CD8-positive, alpha-beta memory T cell (primary cell): Measurements from ENCODE around the gene EHD1. TPM values are rescaled to one million over a fixed set of nuclear protein-coding genes. Genes with fewer than 3 reads are reported as not detected.
A peak's percentile ranks its signal among the peaks of the same experiment; 100 is the strongest.

Experiments
- CTCF ChIA-PET: fragments of 350-600 bp; sonication (Branson Sonifier 250); formaldehyde crosslinking; loops from one replicate; lab custom pipeline; 2021; ENCODE audit warnings: antibody characterized with exemption; lab: Charles Lee
- POLR2A ChIA-PET: fragments of 350-600 bp; sonication (Branson Sonifier 250); formaldehyde crosslinking; loops from one replicate; lab custom pipeline; 2021; ENCODE audit warnings: antibody characterized with exemption; lab: Charles Lee
- DNase-seq, 5 donors: peaks; one replicate each; pipeline versions ENCODE4 v3.0.0 to v3.0.0-alpha.2; 2020 to 2022; ENCODE audit warnings: mixed read lengths in 1 of 5
- H3K27ac ChIP-seq: one replicate; pipeline ENCODE4 v1.7.0; 2013; ENCODE audit warnings: low read depth, mild to moderate bottlenecking, low read length, moderate library complexity
- H3K27me3 ChIP-seq: 2 replicates; pipeline ENCODE4 v1.7.0; 2013; ENCODE audit warnings: low read length, mild to moderate bottlenecking; ENCODE audit not compliant: insufficient read depth, poor library complexity, severe bottlenecking
- H3K36me3 ChIP-seq: 2 replicates; pipeline ENCODE4 v1.7.0; 2013; ENCODE audit warnings: mild to moderate bottlenecking, low read length, moderate library complexity; ENCODE audit not compliant: insufficient read depth
- H3K4me1 ChIP-seq: 2 replicates; pipeline ENCODE4 v1.7.0; 2013; ENCODE audit warnings: mild to moderate bottlenecking, low read length, moderate library complexity; ENCODE audit not compliant: insufficient read depth
- H3K4me3 ChIP-seq: 2 replicates; pipeline ENCODE4 v1.7.0; 2013; ENCODE audit warnings: mild to moderate bottlenecking, low read length
- H3K9me3 ChIP-seq: 2 replicates; pipeline ENCODE4 v1.7.0; 2013; ENCODE audit warnings: mild to moderate bottlenecking, low read length
- H3K27ac Mint-ChIP-seq, 8 donors: one replicate each; pipeline ENCODE4 v1.8.0; 2020 to 2021; ENCODE audit warnings: mixed read lengths in 8 of 8, mild to moderate bottlenecking in 6 of 8, inconsistent platforms in 3 of 8, moderate library complexity in 3 of 8
- H3K27me3 Mint-ChIP-seq, 2 donors: one replicate each; pipeline ENCODE4 v1.8.0; 2020 to 2021; ENCODE audit warnings: mixed read lengths in 2 of 2, mild to moderate bottlenecking in 1 of 2, moderate library complexity in 1 of 2
- H3K36me3 Mint-ChIP-seq, 3 donors: one replicate each; pipeline ENCODE4 v1.8.0; 2020 to 2021; ENCODE audit warnings: mixed read lengths in 3 of 3, inconsistent platforms in 1 of 3, mild to moderate bottlenecking in 1 of 3
- H3K4me1 Mint-ChIP-seq, 3 donors: one replicate each; pipeline ENCODE4 v1.8.0; 2020 to 2021; ENCODE audit warnings: mixed read lengths in 3 of 3, inconsistent platforms in 1 of 3, mild to moderate bottlenecking in 1 of 3
- H3K4me3 Mint-ChIP-seq, 7 donors: one replicate each; pipeline ENCODE4 v1.8.0; 2020 to 2021; ENCODE audit warnings: mixed read lengths in 7 of 7, mild to moderate bottlenecking in 6 of 7, moderate library complexity in 4 of 7, inconsistent platforms in 2 of 7
- H3K9me3 Mint-ChIP-seq, 5 donors: one replicate each; pipeline ENCODE4 v1.8.0; 2020 to 2022; ENCODE audit warnings: mixed read lengths in 5 of 5, mild to moderate bottlenecking in 3 of 5, moderate library complexity in 2 of 5, inconsistent platforms in 1 of 5
- polyA plus RNA-seq: library from polyadenylated mRNA; unstranded; fragments of 300-500 nt; fragmentation: Illumina TruSeq; gene quantifications from one replicate; pipeline ENCODE4 v1.2.3, GENCODE V29; 2021
- total RNA-seq, 2 experiments: library from RNA; stranded (reverse); gene quantifications; one replicate each; pipeline ENCODE4 v1.2.3, GENCODE V29; 2021

EHD1 gene
- total and polyA plus RNA-seq, 3 experiments from 2014 or later: 102 to 258 (median 110) TPM

DNA sequence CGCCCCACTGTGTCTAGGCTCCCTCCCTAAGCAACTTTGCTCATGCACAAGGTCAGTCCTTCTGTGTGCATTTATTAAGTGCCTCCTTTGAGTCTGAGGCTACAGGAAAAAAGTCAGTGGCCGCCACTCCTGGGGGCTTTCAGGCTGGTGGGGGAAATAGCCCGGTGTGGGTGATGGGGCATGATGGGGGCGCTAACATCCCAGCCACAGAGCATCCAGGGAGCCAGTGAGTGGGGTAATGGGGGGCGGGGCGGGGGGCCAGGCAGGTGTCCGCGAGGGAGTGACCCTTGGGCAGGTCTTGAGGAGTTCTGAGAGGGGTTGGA, 9.9 kb upstream of the EHD1 start:
- peaks cover 22 to 36% (median 24%) of the 10 kb centered on the region in 3 donors for H3K4me1 Mint-ChIP-seq
- peak overlapping the region; percentile 75 for H3K27ac ChIP-seq
- no peaks in the 10 kb centered on the region for H3K9me3 Mint-ChIP-seq
- H3K27ac Mint-ChIP-seq: peak overlapping the region in 3 of 8 donors; percentile 26 to 94 (median 68)
- H3K9me3 ChIP-seq: no peaks in the 10 kb centered on the region
- POLR2A ChIA-PET: interaction anchor here (0.5 to 1.9 kb wide), 10 partner anchors 10 to 109 kb away, joined by 3 to 12 read pairs (median 6); partner anchors contain the start of gene EHD1
- no peak for DNase-seq
- H3K4me1 ChIP-seq: peaks cover 29% of the 10 kb centered on the region
- peak overlapping the region in 6 of 7 donors; percentile 73 to 87 (median 79) for H3K4me3 Mint-ChIP-seq
- peak overlapping the region; percentile 60 for H3K4me3 ChIP-seq
- no peaks in the 10 kb centered on the region for H3K36me3 ChIP-seq
- CTCF ChIA-PET: interaction anchor here (0.6 to 29.6 kb wide), 7 partner anchors 8 to 34 kb away, joined by 3 to 1256 read pairs (median 4); partner anchors contain the start of genes ATG2A, CDC42BPG and EHD1
- H3K27me3 Mint-ChIP-seq: no peaks in the 10 kb centered on the region
- H3K36me3 Mint-ChIP-seq: no peaks in the 10 kb centered on the region
- H3K27me3 ChIP-seq: no peaks in the 10 kb centered on the region

DNA sequence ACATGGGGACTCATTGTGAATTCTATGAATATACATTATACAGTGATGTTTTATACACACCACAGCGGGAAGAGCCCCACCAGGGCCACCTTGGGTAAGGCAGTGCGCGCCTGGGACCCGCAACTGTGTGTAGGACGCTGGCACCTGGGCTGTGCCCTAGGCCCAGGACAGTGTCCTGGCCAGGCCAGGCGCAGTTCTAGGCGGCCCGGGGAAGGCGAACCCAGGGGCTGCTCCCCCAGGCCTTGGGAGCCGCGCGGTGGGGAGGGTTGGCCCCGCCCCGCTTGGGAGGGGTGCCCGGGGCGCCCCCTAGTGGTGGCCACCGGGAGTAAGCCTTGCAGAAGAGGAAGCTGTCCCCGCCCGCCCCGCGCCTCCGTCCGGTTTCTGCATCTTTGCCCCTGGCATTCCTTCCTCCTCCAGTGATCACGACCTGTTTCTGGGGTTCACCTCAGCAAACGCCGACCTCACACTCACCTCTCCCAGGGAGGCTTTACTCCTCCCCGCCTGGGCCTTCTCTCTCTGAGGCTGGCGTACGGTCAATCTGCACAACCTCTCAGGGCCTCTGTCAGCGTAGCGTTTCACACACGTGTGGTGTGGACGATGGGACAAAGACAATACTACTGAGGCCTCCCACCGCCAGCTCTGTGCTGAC, 9.5 kb upstream of the EHD1 start:
- no peaks in the 10 kb centered on the region for H3K9me3 ChIP-seq
- no peaks in the 10 kb centered on the region for H3K27me3 ChIP-seq
- no peaks in the 10 kb centered on the region for H3K36me3 ChIP-seq
- peaks cover 29% of the 10 kb centered on the region for H3K4me1 ChIP-seq
- Mint-ChIP-seq H3K4me3 (peak overlapping the region; percentile 35 to 87 (median 78)), H3K36me3 (no peaks in the 10 kb centered on the region), H3K27me3 (no peaks in the 10 kb centered on the region), H3K4me1 (peaks cover 24 to 41% (median 24%) of the 10 kb centered on the region in 3 donors), H3K9me3 (no peaks in the 10 kb centered on the region), H3K27ac (peak overlapping the region in 7 of 8 donors; percentile 26 to 95 (median 85))
- DNase-seq: peak; percentile 78 to 89 (median 84)
- CTCF ChIA-PET: interaction anchor here (0.6 to 29.6 kb wide), 7 partner anchors 8 to 33 kb away, joined by 3 to 1256 read pairs (median 4); partner anchors contain the start of genes ATG2A, CDC42BPG and EHD1
- POLR2A ChIA-PET: interaction anchor here (0.5 to 1.9 kb wide), 10 partner anchors 9 to 109 kb away, joined by 3 to 12 read pairs (median 6); partner anchors contain the start of gene EHD1
- peak overlapping the region; percentile 60 for H3K4me3 ChIP-seq
- peak overlapping the region; percentile 75 for H3K27ac ChIP-seq

DNA sequence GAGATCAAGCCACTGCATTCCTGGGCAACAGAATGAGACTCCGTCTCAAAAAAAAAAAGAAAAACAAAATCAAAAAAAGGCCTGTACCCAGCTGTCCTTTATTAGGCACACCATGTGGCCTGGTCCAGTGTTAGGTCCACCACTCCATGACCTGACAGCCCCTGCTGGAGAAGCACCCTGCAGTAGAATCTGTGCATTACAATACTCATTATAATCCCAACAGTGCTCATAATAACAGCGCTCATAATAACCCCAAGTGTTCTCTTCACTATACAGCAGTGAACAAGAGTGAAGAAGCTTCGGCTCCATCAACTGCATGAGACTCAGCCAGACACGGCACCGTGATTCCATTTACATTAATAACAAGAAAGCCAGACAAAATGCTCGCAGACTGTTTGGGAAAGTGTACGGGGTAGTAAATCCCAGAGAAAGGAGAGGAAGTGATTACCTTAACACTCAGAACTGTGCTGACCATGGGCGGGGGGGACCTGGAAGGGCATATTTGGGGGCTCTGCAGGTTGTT, 8.9 kb upstream of the EHD1 start:
- no peaks in the 10 kb centered on the region for H3K9me3 ChIP-seq
- Mint-ChIP-seq H3K9me3 (no peaks in the 10 kb centered on the region), H3K27me3 (no peaks in the 10 kb centered on the region), H3K4me3 (peak overlapping the region in 2 of 7 donors; percentile 51 to 68), H3K36me3 (no peaks in the 10 kb centered on the region), H3K4me1 (peaks cover 24 to 42% (median 24%) of the 10 kb centered on the region in 3 donors), H3K27ac (peak overlapping the region in 6 of 8 donors; percentile 10 to 91 (median 84))
- CTCF ChIA-PET: interaction anchor here (1.0 to 29.6 kb wide), 5 partner anchors 9 to 33 kb away, joined by 3 to 1256 read pairs (median 19); partner anchors contain the start of genes ATG2A, CDC42BPG and EHD1
- no peaks in the 10 kb centered on the region for H3K36me3 ChIP-seq
- H3K4me1 ChIP-seq: peaks cover 29% of the 10 kb centered on the region
- H3K27me3 ChIP-seq: no peaks in the 10 kb centered on the region
- no peak for DNase-seq
- H3K27ac ChIP-seq: peak overlapping the region; percentile 75
- POLR2A ChIA-PET: interaction anchor here (0.5 to 1.9 kb wide), 7 partner anchors 9 to 232 kb away, joined by 3 to 12 read pairs (median 6); partner anchors contain the start of gene EHD1
- no peak overlapping the region for H3K4me3 ChIP-seq

DNA sequence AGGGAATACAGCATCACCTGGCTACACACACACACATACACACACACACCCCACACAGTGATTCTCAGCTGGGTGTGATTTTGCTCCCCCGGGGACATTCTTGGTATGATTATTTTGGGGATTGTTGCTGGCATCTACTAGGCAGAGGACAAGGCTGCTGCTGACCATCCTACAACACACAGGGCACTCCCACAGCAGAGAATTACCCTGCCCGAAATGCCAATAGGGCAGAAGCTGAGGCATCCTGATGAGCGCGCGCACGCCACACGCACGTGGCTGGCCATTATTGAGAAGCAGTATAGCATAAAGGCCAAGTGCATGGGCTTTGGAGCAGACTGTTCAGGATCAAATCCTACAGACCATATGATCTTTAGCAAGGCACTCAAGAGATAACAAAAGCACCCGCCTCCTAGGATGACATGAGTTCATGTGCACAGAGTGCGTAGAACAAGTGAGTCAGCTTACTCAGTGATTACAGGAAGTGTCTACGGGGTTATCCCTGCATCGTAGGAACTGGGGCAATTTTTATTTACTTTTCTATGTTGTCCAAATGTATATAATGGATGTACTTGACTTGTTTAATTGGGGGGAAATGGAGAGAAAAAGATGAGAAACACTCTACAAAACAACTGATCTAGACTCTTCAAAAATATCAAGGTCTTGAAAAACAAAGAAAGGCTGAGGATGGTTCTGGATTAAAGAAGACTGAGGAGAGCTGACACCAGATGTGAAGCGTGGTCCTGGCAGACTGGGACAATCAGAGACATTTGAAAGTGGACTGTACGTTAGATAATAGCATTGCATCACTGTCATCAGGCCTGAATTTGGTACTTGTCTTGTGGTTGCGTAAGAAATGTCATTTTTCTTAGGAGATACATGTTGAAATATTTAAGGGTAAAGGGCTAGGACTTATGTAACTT, 7.2 kb upstream of the EHD1 start:
- Mint-ChIP-seq H3K4me1 (peaks cover 34 to 52% (median 35%) of the 10 kb centered on the region in 3 donors), H3K27ac (peak overlapping the region; percentile 28 to 89 (median 74)), H3K4me3 (peak overlapping the region in 1 of 7 donors; percentile 3), H3K9me3 (no peaks in the 10 kb centered on the region), H3K27me3 (no peaks in the 10 kb centered on the region), H3K36me3 (no peaks in the 10 kb centered on the region)
- ChIA-PET POLR2A (interaction anchor here (0.7 to 14.7 kb wide), 2 partner anchors 14 to 27 kb away, joined by 8 to 569 read pairs; no protein-coding TSS in a partner anchor), CTCF (interaction anchor here (1.4 to 29.6 kb wide), 6 partner anchors 8 to 129 kb away, joined by 4 to 1256 read pairs (median 10); partner anchors contain the start of genes ARL2, CDC42BPG and EHD1)
- Histone ChIP-seq H3K4me3 (no peak overlapping the region), H3K27me3 (no peaks in the 10 kb centered on the region), H3K27ac (peak overlapping the region; percentile 55), H3K4me1 (peaks cover 39% of the 10 kb centered on the region), H3K9me3 (no peaks in the 10 kb centered on the region), H3K36me3 (no peaks in the 10 kb centered on the region)
- no peak for DNase-seq

DNA sequence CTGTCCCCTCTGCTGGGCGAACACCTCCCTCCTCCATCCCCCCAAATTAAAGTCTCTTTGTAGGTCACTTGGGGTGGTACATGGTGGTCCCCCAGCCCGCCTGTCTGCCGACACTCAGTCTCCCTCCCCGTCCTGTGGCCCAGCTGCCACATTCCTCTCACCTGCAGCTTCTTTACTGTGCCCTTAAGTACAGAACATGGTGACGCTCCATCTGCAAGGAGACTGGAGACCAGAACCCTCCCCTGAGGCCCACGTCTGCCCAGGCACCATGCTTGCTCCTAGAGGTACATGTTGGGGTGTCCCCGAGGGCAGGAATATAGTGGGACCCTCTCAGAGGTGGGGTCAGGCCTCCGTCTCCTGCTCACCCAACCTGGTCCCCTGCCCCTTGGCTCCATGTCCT, 5.6 kb upstream of the EHD1 start:
- Histone ChIP-seq H3K27me3 (no peaks in the 10 kb centered on the region), H3K36me3 (no peaks in the 10 kb centered on the region), H3K9me3 (no peaks in the 10 kb centered on the region), H3K4me1 (peaks cover 55% of the 10 kb centered on the region), H3K4me3 (no peak overlapping the region), H3K27ac (no peak overlapping the region)
- Mint-ChIP-seq H3K4me3 (no peak overlapping the region), H3K4me1 (peaks cover 50 to 68% (median 51%) of the 10 kb centered on the region in 3 donors), H3K27ac (peak overlapping the region in 3 of 8 donors; percentile 17 to 89 (median 77)), H3K36me3 (peaks cover 0 to 1% (median 0%) of the 10 kb centered on the region in 3 donors), H3K9me3 (no peaks in the 10 kb centered on the region), H3K27me3 (peaks cover 0 to 1% of the 10 kb centered on the region in 2 donors)
- POLR2A ChIA-PET: interaction anchor here (14.7 kb wide), 1 partner anchor 26 kb away, joined by 569 read pairs; no protein-coding TSS in a partner anchor
- CTCF ChIA-PET: interaction anchor here (1.4 to 29.6 kb wide), 6 partner anchors 9 to 130 kb away, joined by 4 to 1256 read pairs (median 10); partner anchors contain the start of genes ARL2 and CDC42BPG
- DNase-seq: no peak

DNA sequence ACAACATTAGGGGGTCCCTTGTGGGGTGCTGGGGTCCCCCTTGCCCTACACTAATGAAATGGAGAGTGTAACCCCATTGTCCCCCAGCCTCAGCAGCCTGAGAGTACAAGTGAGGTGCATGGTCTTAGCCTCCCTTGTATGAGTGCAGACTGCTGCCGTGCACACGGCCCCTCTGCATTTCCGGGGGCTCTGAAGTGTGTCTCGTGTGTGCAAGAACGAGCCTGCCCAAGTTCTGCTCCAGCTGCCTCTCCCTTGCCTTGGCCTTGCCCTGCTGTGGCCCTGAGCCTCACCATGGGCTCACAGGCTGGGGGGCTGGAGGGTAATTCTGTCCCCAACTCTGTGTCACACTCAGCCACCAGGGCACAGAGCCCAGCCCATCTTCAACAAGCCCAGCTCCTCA, 5.2 kb upstream of the EHD1 start:
- no peaks in the 10 kb centered on the region for H3K9me3 ChIP-seq
- Mint-ChIP-seq H3K27ac (peak overlapping the region in 5 of 8 donors; percentile 17 to 94 (median 77)), H3K4me1 (peaks cover 53 to 72% (median 53%) of the 10 kb centered on the region in 3 donors), H3K9me3 (no peaks in the 10 kb centered on the region), H3K36me3 (peaks cover 0 to 1% (median 0%) of the 10 kb centered on the region in 3 donors), H3K27me3 (peaks cover 0 to 1% of the 10 kb centered on the region in 2 donors), H3K4me3 (no peak overlapping the region)
- no peak for DNase-seq
- ChIA-PET POLR2A (interaction anchor here (0.7 to 14.7 kb wide), 2 partner anchors 9 to 25 kb away, joined by 3 to 569 read pairs; no protein-coding TSS in a partner anchor), CTCF (interaction anchor here (0.5 to 29.6 kb wide), 5 partner anchors 8 to 108 kb away, joined by 3 to 1256 read pairs (median 5); partner anchors contain the start of gene CDC42BPG)
- H3K27ac ChIP-seq: no peak overlapping the region
- no peaks in the 10 kb centered on the region for H3K36me3 ChIP-seq
- H3K4me1 ChIP-seq: peaks cover 54% of the 10 kb centered on the region
- H3K27me3 ChIP-seq: no peaks in the 10 kb centered on the region
- no peak overlapping the region for H3K4me3 ChIP-seq

DNA sequence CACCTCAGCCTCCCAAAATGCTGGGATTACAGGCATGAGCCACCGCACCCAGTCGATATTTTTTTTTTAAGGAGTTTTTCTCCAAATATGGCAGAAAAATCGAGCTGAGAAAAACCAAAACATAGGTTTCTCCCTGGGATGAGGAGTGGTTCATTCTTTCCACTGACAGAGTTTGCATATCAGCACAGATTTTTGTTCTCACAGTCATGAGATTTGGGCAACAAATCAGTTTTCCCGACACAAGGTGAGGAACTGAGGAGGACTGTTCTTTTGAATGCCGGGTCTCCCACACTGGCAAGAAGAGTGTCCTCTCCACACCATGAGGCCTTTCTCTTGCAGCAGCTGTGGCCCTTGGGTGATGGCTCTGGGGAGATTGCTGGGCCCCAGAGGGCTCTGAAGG, 3.8 kb upstream of the EHD1 start:
- no peak overlapping the region for H3K4me3 Mint-ChIP-seq
- peaks cover 43 to 61% (median 45%) of the 10 kb centered on the region in 3 donors for H3K4me1 Mint-ChIP-seq
- H3K4me1 ChIP-seq: peaks cover 41% of the 10 kb centered on the region

More for the DNA sequence above, 3.8 kb upstream of the EHD1 start:
- Histone ChIP-seq H3K4me3 (no peak overlapping the region), H3K36me3 (no peaks in the 10 kb centered on the region), H3K27ac (no peak overlapping the region), H3K9me3 (no peaks in the 10 kb centered on the region), H3K27me3 (no peaks in the 10 kb centered on the region)
- CTCF ChIA-PET: interaction anchor here (1.5 to 29.6 kb wide), 3 partner anchors 12 to 103 kb away, joined by 4 to 1256 read pairs (median 44); partner anchors contain the start of gene CDC42BPG
- no peak for DNase-seq
- POLR2A ChIA-PET: interaction anchor here (0.6 to 14.7 kb wide), 3 partner anchors 24 to 222 kb away, joined by 4 to 569 read pairs (median 4); no protein-coding TSS in a partner anchor
- Mint-ChIP-seq H3K27me3 (peaks cover 0 to 5% of the 10 kb centered on the region in 2 donors), H3K27ac (no peak overlapping the region), H3K9me3 (no peaks in the 10 kb centered on the region), H3K36me3 (peaks cover 0 to 13% (median 0%) of the 10 kb centered on the region in 3 donors)
